SK-N-SH (cell line): Measurements from ENCODE around the gene MAPRE2.

ENCODE experiments used
- EP300 ChIP-seq, 2 experiments: IDR thresholded peaks; 2 replicates each; pipeline versions ENCODE4 v1.4.0 to v1.6.1; 2012; ENCODE audit warnings: borderline replicate concordance in 1 of 2, low read depth in 1 of 2, low read length in 1 of 2
- FOXJ3 ChIP-seq: sonication (generic); formaldehyde crosslinking; IDR thresholded peaks from 2 replicates; pipeline ENCODE4 v1.5.1; 2020; ENCODE audit warnings: mild to moderate bottlenecking, missing genetic modification reagents
- FOXM1 ChIP-seq: IDR thresholded peaks from 2 replicates; pipeline ENCODE4 v1.4.0; 2012; ENCODE audit warnings: low read depth, mild to moderate bottlenecking
- MEF2A ChIP-seq: IDR thresholded peaks from 2 replicates; pipeline ENCODE4 v1.4.0; 2012; ENCODE audit warnings: low read depth, borderline replicate concordance
- SIN3A ChIP-seq: IDR thresholded peaks from 2 replicates; pipeline ENCODE4 v1.6.1; 2012; ENCODE audit warnings: low read depth, mild to moderate bottlenecking, low read length, moderate library complexity, borderline replicate concordance
- TF ChIP-seq, protein P1 (sequence below): fragments of 200-600 bp; sonication (generic); IDR thresholded peaks from 2 replicates; pipeline ENCODE4 v1.6.1; 2017; ENCODE audit warnings: antibody characterized with exemption, mild to moderate bottlenecking, moderate library complexity

DNA sequence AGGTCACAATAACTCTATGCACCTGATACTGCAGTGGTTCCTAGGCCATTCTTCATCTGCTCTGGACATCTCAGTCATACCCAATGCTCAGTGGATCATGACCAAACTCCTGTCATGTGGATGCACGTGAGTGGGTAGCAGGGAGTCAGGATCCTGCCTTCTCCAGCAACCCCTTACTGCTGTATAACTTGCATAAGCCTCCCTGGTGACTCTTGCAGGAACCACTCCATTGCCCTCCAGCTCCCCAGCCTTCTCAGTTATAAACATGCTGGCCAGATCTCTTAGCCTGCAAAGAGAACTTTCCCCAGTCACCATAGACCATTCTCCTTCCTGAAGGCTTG lies 101.0 kb downstream of the MAPRE2 start:
- TF ChIP-seq, protein P1, sequence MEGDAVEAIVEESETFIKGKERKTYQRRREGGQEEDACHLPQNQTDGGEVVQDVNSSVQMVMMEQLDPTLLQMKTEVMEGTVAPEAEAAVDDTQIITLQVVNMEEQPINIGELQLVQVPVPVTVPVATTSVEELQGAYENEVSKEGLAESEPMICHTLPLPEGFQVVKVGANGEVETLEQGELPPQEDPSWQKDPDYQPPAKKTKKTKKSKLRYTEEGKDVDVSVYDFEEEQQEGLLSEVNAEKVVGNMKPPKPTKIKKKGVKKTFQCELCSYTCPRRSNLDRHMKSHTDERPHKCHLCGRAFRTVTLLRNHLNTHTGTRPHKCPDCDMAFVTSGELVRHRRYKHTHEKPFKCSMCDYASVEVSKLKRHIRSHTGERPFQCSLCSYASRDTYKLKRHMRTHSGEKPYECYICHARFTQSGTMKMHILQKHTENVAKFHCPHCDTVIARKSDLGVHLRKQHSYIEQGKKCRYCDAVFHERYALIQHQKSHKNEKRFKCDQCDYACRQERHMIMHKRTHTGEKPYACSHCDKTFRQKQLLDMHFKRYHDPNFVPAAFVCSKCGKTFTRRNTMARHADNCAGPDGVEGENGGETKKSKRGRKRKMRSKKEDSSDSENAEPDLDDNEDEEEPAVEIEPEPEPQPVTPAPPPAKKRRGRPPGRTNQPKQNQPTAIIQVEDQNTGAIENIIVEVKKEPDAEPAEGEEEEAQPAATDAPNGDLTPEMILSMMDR, result no peak
- no peak for TF ChIP-seq FOXM1
- TF ChIP-seq FOXJ3 (CRISPR knock-in tag), result no peak
- TF ChIP-seq EP300 (IDR thresholded peaks at IDR 0.05; ENCODE audit: borderline replicate concordance in 1 of 2, low read depth in 1 of 2, low read length in 1 of 2), result no peak
- TF ChIP-seq MEF2A, result no peak
- TF ChIP-seq SIN3A, result no peak
